ENCODE measurements around the gene LITAFD. TPM values are rescaled to one million over a fixed set of nuclear protein-coding genes. Genes with fewer than 3 reads are reported as not detected.

Gene LITAFD
- total RNA-seq, 1 donor from 2014 or later = not detected

DNA sequence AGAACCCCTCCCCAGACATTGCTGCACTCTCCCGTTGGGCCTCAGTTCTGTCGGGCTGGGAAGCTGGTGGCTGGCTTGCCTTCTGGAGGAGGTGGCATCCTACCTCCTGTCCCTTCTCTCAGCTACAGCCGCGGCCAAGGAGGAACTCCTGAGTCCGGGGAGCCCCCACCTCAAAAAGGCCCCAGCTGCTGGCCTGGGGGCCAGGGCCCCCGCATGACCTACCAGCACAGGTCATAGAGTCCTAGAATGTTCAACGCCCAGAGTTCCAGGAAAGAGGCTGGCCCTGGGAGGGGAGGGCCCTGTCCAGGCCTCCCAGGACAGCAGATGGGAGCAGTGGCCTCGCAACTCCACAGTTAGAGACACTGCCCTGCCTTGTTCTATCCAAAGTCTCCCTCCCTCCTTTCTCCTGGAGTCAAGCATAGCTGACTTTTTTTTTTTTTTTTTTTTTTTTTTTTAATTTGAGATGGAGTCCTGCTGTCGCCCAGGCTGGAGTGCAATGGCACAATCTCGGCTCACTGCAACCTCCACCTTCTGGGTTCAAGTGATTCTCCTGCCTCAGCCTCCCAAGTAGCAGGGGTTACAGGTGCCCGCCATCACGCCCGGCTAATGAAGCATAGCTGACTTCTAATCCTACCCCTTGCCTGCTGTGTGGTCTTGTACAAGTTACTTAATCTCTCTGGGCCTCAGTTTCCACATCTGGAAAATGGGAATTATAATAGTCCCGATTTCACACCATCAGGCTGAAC, 20.4 kb upstream of the LITAFD start:
- H3K79me2 ChIP-seq (ENCODE audit: insufficient read depth, low read length) = peaks cover 59% of the 10 kb centered on the region
- no peaks in the 10 kb centered on the region for H3K9me3 ChIP-seq (ENCODE audit: insufficient read depth, low read depth, low read length)
- H3K4me2 ChIP-seq (ENCODE audit: low read length) = no peak overlapping the region
- no peak for TF ChIP-seq EZH2 (IDR thresholded peaks at IDR 0.05; ENCODE audit: insufficient read depth, low read length)
- TF ChIP-seq, protein P1, sequence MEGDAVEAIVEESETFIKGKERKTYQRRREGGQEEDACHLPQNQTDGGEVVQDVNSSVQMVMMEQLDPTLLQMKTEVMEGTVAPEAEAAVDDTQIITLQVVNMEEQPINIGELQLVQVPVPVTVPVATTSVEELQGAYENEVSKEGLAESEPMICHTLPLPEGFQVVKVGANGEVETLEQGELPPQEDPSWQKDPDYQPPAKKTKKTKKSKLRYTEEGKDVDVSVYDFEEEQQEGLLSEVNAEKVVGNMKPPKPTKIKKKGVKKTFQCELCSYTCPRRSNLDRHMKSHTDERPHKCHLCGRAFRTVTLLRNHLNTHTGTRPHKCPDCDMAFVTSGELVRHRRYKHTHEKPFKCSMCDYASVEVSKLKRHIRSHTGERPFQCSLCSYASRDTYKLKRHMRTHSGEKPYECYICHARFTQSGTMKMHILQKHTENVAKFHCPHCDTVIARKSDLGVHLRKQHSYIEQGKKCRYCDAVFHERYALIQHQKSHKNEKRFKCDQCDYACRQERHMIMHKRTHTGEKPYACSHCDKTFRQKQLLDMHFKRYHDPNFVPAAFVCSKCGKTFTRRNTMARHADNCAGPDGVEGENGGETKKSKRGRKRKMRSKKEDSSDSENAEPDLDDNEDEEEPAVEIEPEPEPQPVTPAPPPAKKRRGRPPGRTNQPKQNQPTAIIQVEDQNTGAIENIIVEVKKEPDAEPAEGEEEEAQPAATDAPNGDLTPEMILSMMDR (IDR thresholded peaks at IDR 0.05; ENCODE audit: insufficient read depth, low read depth, low read length) = no peak
- H3K4me1 ChIP-seq (ENCODE audit: insufficient read depth, low read length) = peaks cover 22% of the 10 kb centered on the region
- no peak overlapping the region for H3K9ac ChIP-seq (ENCODE audit: low read length)
- no peak overlapping the region for H2AFZ ChIP-seq (ENCODE audit: low read depth, low read length)
- Mint-ChIP-seq H3K36me3 (ENCODE audit: low read depth, unreplicated experiment) (peaks cover 10% of the 10 kb centered on the region), H3K4me3 (ENCODE audit: unreplicated experiment) (no peak overlapping the region), H3K9me3 (ENCODE audit: unreplicated experiment) (peaks cover 3% of the 10 kb centered on the region), H3K4me1 (ENCODE audit: low read depth, unreplicated experiment) (peaks cover 38% of the 10 kb centered on the region), H3K27me3 (ENCODE audit: low read depth, unreplicated experiment) (no peaks in the 10 kb centered on the region), H3K27ac (ENCODE audit: unreplicated experiment) (no peak overlapping the region)
- DNase-seq (ENCODE audit: low read depth) (no peak), FAIRE-seq (no peak)
- no peaks in the 10 kb centered on the region for H3K27me3 ChIP-seq (ENCODE audit: insufficient read depth, low read length)
- H3K27ac ChIP-seq (ENCODE audit: low read depth, low read length) = no peak overlapping the region
- H4K20me1 ChIP-seq (ENCODE audit: insufficient read depth, low read length) = peaks cover 89% of the 10 kb centered on the region
- H3K36me3 ChIP-seq (ENCODE audit: insufficient read depth, low read length) = peaks cover 4% of the 10 kb centered on the region
- H3K4me3 ChIP-seq (ENCODE audit: insufficient read depth, low read depth, low read length) = no peak overlapping the region

DNA sequence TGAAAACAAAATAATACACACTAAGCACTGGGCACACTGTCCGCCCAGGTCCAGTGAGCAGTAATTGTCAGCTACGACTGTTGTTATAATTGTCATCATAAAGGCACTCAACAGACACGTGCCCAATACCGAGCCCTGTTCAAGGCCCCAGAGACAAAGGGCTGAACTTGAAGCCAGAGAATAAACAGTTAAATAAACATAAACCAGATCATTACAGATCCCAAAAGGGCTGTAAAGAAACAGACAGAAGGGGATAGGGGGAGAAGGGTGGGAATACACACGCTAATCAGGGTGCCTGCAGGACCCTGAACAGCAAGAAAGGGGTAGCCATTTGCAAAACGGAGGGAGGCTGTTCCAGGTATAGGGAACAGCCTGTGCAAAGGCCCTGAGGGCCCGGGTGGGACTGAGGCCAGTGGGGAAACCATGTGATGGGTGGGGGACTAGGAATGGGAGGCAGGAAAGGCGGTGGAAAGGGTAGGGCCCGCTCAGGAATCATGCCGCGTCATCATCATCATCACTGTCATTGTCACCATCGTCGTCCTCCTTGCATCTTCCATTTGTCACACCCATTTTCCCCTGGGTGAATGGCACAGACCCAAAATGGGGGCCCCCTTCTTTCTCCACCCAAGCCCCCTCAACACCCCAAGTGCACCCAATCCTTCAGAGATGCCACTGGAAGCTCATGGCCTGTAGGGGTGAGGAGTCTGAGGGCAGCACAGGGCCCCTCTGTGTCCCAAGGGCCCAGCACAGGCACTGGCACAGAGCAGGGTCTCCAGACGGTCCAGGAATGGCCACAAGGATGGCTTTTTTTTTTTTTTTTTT, 19.6 kb upstream of the LITAFD start:
- H4K20me1 ChIP-seq (ENCODE audit: insufficient read depth, low read length) = peaks cover 93% of the 10 kb centered on the region
- H3K4me3 Mint-ChIP-seq (ENCODE audit: unreplicated experiment) = no peak overlapping the region
- H3K79me2 ChIP-seq (ENCODE audit: insufficient read depth, low read length) = peaks cover 67% of the 10 kb centered on the region
- peaks cover 3% of the 10 kb centered on the region for H3K9me3 Mint-ChIP-seq (ENCODE audit: unreplicated experiment)
- FAIRE-seq = no peak
- H3K27ac ChIP-seq (ENCODE audit: low read depth, low read length) = no peak overlapping the region
- peaks cover 30% of the 10 kb centered on the region for H3K4me1 ChIP-seq (ENCODE audit: insufficient read depth, low read length)
- peaks cover 40% of the 10 kb centered on the region for H3K4me1 Mint-ChIP-seq (ENCODE audit: low read depth, unreplicated experiment)
- no peak overlapping the region for H3K4me2 ChIP-seq (ENCODE audit: low read length)
- no peak overlapping the region for H3K27ac Mint-ChIP-seq (ENCODE audit: unreplicated experiment)
- H3K9ac ChIP-seq (ENCODE audit: low read length) = no peak overlapping the region
- no peaks in the 10 kb centered on the region for H3K27me3 Mint-ChIP-seq (ENCODE audit: low read depth, unreplicated experiment)
- TF ChIP-seq, protein P1 (IDR thresholded peaks at IDR 0.05; ENCODE audit: insufficient read depth, low read depth, low read length) = no peak
- TF ChIP-seq EZH2 (IDR thresholded peaks at IDR 0.05; ENCODE audit: insufficient read depth, low read length) = no peak
- H3K9me3 ChIP-seq (ENCODE audit: insufficient read depth, low read depth, low read length) = no peaks in the 10 kb centered on the region
- no peaks in the 10 kb centered on the region for H3K27me3 ChIP-seq (ENCODE audit: insufficient read depth, low read length)
- peaks cover 4% of the 10 kb centered on the region for H3K36me3 ChIP-seq (ENCODE audit: insufficient read depth, low read length)
- no peak overlapping the region for H2AFZ ChIP-seq (ENCODE audit: low read depth, low read length)
- no peak overlapping the region for H3K4me3 ChIP-seq (ENCODE audit: insufficient read depth, low read depth, low read length)
- no peak for DNase-seq (ENCODE audit: low read depth)
- peaks cover 10% of the 10 kb centered on the region for H3K36me3 Mint-ChIP-seq (ENCODE audit: low read depth, unreplicated experiment)

Measured in astrocyte (in vitro differentiated cells and primary cell).